Measurements from ENCODE around the gene LUC7L2.
"Not testable (repeated sequence)": the region's sequence is repeated elsewhere in the genome, so short reads cannot be mapped to it uniquely, and the experiment has no call there.

Gene LUC7L2

GRCh38 chr7:139359366-139360209 lies at the start of gene LUC7L2:
LUC7L2 (plus strand) TSS chr7:139359894; CDS start chr7:139360262, 368 bp downstream.
- peak; percentile 98 for DNase-seq (ENCODE audit: low read depth)

DNA sequence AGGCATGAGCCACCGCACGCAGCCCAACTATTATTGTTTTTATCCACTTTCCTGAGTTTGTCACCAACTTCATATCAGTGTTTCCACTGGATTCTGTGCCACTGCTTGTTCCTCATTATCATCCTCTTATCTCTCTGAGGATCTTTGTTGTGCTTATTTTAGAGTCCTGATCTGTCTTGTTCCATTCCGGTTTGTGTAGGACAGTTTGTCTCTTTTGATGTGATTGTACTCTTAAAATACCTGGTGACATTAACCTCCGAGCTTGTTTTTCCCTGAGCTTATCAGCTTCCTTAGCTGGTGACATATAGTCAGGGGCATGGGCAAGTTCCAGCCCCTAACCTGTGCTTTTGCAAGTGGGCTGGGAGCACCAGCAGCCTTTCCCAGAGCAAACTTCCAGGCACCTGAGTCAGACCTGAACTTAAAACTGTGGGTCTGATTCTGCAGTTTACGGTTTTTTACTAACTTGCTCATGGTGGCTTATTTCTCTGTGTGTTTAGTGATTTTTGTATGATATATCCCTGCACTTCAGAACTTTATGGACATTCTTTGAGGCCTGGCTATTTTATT lies 41.7 kb upstream of the LUC7L2 start:
- no peak for DNase-seq (ENCODE audit: low read depth)

- peak; percentile 32 for DNase-seq (ENCODE audit: low read depth)
These were observed 38.5 kb upstream of the LUC7L2 start for GRCh38 chr7:139321071-139321745.

DNA sequence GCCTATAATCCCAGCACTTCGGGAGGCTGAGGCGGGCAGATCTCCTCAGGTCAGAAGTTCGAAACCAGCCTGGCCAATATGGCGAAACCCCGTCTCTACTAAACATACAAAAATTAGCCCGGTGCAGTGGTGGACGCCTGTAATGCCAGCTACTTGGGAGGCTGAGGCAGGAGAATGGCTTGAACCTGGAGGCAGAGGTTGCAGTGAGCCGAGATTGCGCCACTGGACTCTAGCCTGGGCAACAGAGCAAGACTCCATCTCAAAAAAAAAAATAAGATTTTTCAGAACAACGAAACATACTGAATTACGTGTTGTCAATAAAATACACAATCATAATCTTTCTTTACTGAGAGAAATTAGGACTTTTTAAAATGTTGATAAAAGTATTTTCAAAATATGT lies 35.0 kb upstream of the LUC7L2 start:
- not testable (repeated sequence) for DNase-seq (ENCODE audit: low read depth)

DNA sequence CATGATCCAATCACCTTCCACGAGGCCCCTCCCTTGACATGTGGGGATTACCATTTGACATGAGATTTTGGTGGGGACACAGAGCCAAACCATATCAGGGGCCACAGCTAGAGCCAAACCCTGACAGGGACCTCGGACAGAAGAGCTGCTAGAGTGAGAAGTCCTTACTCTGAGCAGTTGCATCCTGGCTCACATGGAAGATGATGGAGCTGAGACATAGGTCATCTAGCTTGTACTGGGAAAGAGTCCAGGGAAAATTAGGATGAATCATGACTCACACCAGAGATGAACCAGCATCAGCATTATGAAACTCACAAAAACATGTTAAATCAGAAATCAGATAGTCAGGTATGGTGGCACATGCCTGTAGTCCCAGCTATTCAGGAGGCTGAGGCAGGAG lies 31.3 kb upstream of the LUC7L2 start:
- DNase-seq (ENCODE audit: low read depth): peak; percentile 84

DNA sequence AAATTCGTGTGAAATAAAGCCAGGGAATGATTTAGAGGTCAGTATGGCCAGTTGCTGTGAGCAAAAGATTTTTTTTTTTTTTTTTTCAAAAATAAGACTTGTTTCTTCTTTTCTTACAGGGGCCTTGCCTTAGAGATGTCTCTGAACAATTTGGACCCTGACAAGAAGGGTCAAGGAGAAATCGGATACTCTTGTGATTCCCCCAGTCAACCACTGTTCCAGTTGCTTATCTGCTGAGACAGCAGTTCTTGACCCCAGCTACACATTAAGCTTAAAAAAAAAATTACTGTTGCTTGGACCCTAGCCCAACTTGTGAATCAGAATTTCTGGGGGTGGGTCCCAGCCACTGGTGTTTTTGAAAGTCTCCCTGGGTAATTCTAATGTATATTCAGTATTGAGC lies 30.6 kb upstream of the LUC7L2 start:
- DNase-seq (ENCODE audit: low read depth): no peak

DNA sequence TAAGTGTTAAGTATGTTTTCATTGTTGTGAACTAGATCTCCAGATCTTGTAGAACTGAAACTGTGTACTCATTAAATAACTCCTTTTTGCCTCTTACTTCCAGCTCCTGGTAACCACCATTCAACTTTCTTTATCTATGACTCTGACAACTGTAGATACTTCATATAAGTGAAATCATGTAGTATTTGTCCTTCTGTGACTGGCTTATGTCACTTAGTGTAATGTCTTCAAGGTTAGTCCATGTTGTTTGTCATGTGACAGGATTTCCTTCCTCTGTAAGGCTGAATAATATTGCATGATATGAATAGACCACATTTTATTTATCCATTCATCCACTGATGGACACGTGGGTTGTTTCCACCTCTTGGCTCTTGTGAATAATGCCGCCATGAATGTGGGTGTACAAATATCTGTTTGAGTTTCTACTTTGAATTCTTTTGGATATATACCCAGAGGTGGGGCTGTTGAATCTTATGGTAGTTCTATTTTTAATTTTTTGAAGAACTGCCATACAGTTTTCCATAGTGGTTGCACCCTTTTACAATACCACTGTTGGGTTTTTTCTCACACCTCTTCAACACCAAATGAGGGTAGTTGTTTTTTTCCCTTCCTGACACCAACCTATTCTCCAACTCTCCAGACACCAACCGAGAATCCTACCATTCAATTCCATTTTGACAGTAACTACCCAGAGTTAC lies 29.2 kb upstream of the LUC7L2 start:
- DNase-seq (ENCODE audit: low read depth): no peak

GRCh38 chr7:139332697-139333359 lies 26.9 kb upstream of the LUC7L2 start:
- no peak for DNase-seq (ENCODE audit: low read depth)

DNA sequence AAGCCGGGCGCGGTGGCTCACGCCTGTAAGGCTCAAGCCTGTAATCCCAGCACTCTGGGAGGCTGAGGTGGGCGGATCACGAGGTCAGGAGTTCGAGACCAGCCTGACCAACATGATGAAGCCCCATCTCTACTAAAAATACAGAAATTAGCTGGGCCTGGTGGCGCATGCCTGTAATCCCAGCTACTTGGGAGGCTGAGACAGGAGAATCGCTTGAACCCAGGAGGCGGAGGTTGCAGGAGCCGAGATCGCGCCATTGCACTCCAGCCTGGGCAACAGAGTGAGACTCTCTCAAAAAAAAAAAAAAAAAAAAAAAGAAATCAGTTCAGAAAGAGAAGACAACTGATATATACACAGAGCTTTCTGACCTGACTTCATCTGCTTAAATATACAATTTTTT lies 26.3 kb upstream of the LUC7L2 start:
- DNase-seq (ENCODE audit: low read depth): not testable (repeated sequence)

- DNase-seq (ENCODE audit: low read depth): no peak
These were observed 25.1 kb upstream of the LUC7L2 start for GRCh38 chr7:139334399-139335150.

- DNase-seq (ENCODE audit: low read depth): no peak
These were observed 20.7 kb upstream of the LUC7L2 start for GRCh38 chr7:139339025-139339424.

GRCh38 chr7:139339698-139340036 lies 20.0 kb upstream of the LUC7L2 start:
- no peak for DNase-seq (ENCODE audit: low read depth)

GRCh38 chr7:139340037-139340807 lies 19.5 kb upstream of the LUC7L2 start:
- DNase-seq (ENCODE audit: low read depth): peak; percentile 99

DNA sequence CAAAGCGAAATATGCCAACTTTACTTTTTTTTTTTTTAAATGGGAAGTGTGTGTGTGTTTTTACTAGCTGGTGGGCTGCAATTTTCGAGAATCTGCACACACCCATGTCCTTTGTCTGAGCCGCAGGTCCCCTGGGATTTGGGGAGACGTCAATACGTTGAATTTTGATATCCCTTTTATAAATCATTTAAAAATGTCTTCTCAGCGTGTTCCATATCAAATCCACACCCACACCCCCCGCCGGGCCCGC lies 19.0 kb upstream of the LUC7L2 start:
- no peak for DNase-seq (ENCODE audit: low read depth)

DNA sequence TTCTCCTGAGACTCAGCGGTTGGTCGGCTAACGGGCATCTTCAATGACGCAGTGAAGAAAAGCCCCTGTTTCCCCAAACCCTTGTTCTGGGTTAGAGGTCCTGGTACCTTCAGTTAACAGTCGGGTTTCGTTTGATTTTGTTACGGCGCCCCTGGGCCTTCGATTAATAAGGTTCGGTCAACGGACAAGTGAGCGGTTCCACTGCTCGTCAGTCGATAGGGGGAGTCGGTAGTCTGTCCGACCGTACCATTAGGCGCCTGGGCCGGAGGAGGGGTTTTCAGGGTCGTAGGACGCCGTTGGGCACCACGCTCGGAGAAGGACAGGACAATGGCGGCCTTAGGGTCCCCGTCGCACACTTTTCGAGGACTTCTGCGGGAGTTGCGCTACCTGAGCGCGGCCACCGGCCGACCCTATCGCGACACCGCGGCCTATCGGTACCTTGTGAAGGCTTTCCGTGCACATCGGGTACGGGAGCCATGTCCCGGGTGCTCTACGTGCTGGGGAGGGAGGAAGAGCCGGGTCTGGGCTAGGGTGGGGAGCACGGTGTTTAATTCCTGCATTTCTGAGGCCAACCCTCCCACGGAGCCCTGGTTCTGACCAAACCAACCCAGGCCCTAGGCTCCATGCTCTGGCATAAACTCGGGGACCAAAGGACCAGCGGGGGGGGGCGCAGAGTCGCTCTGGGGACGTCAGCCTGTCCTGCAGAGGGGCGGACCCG lies 18.5 kb upstream of the LUC7L2 start, which contains the start of gene FMC1:
Gene FMC1, plus strand, starts transcription at position 280 of the 718 bp plus-strand sequence. Its CDS starts 48 bp downstream, at position 328.
- peak; percentile 84 for DNase-seq (ENCODE audit: low read depth)

DNA sequence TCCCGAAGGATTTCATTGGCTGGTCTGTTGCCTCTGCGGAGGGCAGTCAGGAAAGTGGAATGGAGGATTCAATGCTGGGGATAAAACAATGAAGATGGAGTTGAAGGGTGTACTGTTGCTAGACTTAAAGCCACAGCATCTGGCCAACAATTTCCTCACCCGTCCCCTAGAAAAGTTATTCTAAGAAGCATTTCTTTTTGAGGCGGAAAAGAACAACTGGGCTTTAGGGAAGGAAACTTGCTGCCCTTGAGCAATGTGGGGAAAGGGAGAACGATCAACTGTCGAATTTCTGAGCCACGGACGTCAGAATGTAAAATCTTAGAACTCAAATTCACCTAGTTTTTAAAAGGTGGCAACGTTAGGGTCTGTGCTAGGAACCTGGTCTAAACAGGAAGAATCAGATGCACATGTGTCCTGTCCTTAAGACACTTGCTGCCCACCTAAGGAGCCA lies 17.9 kb upstream of the LUC7L2 start:
- no peak for DNase-seq (ENCODE audit: low read depth)

- DNase-seq (ENCODE audit: low read depth): no peak
These were observed 14.7 kb upstream of the LUC7L2 start for GRCh38 chr7:139345042-139345441.

DNA sequence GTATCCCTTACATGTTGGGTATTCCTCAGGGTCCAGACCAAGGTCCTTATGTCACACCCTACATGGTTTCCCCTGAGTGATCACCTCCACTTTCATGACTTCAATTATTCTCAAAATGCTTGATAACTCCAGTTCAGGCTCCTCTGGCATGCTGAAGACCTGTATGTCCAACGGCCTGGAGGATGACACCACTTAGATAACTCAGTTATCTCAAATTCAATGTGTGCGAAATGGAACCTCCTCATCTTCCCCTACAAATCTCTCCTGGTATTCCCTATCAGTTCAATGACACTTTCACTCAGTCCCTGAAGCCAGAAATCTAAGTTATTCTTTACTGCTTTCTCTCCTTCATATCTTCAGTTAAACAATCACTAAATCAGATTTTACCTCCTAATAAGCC lies 8.7 kb upstream of the LUC7L2 start:
- DNase-seq (ENCODE audit: low read depth): no peak

GRCh38 chr7:139354729-139355128 lies 5.0 kb upstream of the LUC7L2 start:
- no peak for DNase-seq (ENCODE audit: low read depth)

GRCh38 chr7:139355320-139355719 lies 4.4 kb upstream of the LUC7L2 start:
- DNase-seq (ENCODE audit: low read depth): no peak

Measured in GM04504 (cell line).